Measurements from ENCODE around the gene ANKRD33B. TPM values are rescaled to one million over a fixed set of nuclear protein-coding genes. Genes with fewer than 3 reads are reported as not detected.

Gene ANKRD33B
- total and polyA plus RNA-seq, 9 of the 15 experiments (the other 6 are each of a cell fraction or from before 2014, with no cell fraction given): 0.10 to 1.7 (median 0.40) TPM

DNA sequence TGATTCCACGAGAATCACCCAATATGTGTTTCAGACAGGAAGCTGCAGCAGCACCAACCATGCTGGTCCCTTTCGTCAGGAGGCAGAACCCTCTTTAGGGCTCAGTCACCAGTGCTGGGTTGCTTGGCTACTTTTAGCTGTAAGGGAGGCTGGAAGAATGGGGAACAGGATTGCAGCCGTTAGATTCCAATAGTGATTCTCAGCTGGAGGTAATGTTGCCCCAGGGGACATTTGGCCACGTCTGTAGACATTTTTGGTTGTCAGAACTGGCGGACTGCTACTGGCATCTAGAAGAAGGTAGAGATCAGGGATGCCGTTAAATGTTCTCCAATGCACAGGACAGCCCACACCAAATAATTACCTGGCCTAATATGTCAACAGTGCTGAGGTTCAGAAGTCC, 81.8 kb downstream of the ANKRD33B start:
- H3K27me3 ChIP-seq (ENCODE audit: control insufficient read depth in 2 of 2, insufficient read depth in 2 of 2, low read length in 2 of 2): peaks cover 33 to 59% of the 10 kb centered on the region in 2 experiments
- ChIA-PET POLR2A (interaction anchor here (0.6 to 1.2 kb wide), 4 partner anchors 12 to 396 kb away, joined by 3 to 4 read pairs (median 3); partner anchors contain the start of gene ATPSCKMT), CTCF (ENCODE audit: low intra/inter-chr PET ratio) (no interaction called here)
- no peak overlapping the region for H2AFZ ChIP-seq (ENCODE audit: low read depth, low read length)
- H3K9me3 ChIP-seq (replicated peaks; ENCODE audit: control insufficient read depth, insufficient read depth, low read depth, low read length): no peaks in the 10 kb centered on the region
- H3K79me2 ChIP-seq (ENCODE audit: control insufficient read depth, insufficient read depth, low read length): no peaks in the 10 kb centered on the region
- H3K9me1 ChIP-seq (ENCODE audit: control insufficient read depth, insufficient read depth, low read length): no peaks in the 10 kb centered on the region
- no peak overlapping the region for H3K4me3 ChIP-seq
- intact Hi-C loops (cut with micrococcal nuclease) (no loop called here), in situ Hi-C loops (cut with MboI) (no loop called here)
- WGBS (ENCODE audit: insufficient coverage, low coverage, missing lambda C conversion rate): 6% methylated on average over 6 of the region's 6 CpGs
- H3K9ac ChIP-seq (ENCODE audit: insufficient read depth in 1 of 2, low read depth in 2 of 2, low read length in 2 of 2): no peak overlapping the region
- H4K20me1 ChIP-seq (replicated peaks; ENCODE audit: control insufficient read depth, insufficient read depth, low read length): no peaks in the 10 kb centered on the region
- no peak overlapping the region for H3K4me2 ChIP-seq (ENCODE audit: insufficient read depth, low read length)
- no TSS peak for BruUV-seq (replicated peaks)
- peaks cover 0 to 2% of the 10 kb centered on the region in 2 experiments; a peak in 1 of 5 replicates for H3K4me1 ChIP-seq (replicated peaks in 1 of 2; ENCODE audit: control insufficient read depth in 2 of 2, insufficient read depth in 2 of 2, low read length in 2 of 2)
- no peak overlapping the region for H3K27ac ChIP-seq (ENCODE audit: extremely low read depth, low read depth, low read length)
- ATAC-seq (no peak), DNase-seq (ENCODE audit: extremely low read depth in 1 of 4, low spot score in 3 of 4) (no peak), FAIRE-seq (no peak)
- H3K36me3 ChIP-seq (ENCODE audit: control insufficient read depth, insufficient read depth, low read length): no peaks in the 10 kb centered on the region
- TF ChIP-seq SREBF2 (CRISPR knock-in tag; IDR thresholded peaks at IDR 0.05): no peak
- no peak for TF ChIP-seq NR2C2 (CRISPR knock-in tag; IDR thresholded peaks at IDR 0.05)
- TF ChIP-seq NR2C2 (tag; IDR thresholded peaks at IDR 0.05): no peak
- no peak for TF ChIP-seq PHF21A (IDR thresholded peaks at IDR 0.05; ENCODE audit: borderline replicate concordance, low read depth)
- no peak for TF ChIP-seq FOXK1 (CRISPR knock-in tag; IDR thresholded peaks at IDR 0.05; ENCODE audit: borderline replicate concordance)
- no peak for TF ChIP-seq GABPA (tag; conservative IDR thresholded peaks at IDR 0.05; ENCODE audit: low read depth)
- no peak for TF ChIP-seq SRSF3 (IDR thresholded peaks at IDR 0.05; ENCODE audit: insufficient read depth, low read length)
- TF ChIP-seq TBP (optimal IDR thresholded peaks at IDR 0.05; ENCODE audit: low read depth, low read length): no peak
- TF ChIP-seq ZBED1 (IDR thresholded peaks at IDR 0.05): no peak
- no peak for TF ChIP-seq CTBP1 (IDR thresholded peaks at IDR 0.05; ENCODE audit: borderline replicate concordance)
- TF ChIP-seq RBBP5 (IDR thresholded peaks at IDR 0.05; ENCODE audit: borderline replicate concordance, insufficient read depth, low read length, poor library complexity, severe bottlenecking): no peak
- TF ChIP-seq, protein P1, sequence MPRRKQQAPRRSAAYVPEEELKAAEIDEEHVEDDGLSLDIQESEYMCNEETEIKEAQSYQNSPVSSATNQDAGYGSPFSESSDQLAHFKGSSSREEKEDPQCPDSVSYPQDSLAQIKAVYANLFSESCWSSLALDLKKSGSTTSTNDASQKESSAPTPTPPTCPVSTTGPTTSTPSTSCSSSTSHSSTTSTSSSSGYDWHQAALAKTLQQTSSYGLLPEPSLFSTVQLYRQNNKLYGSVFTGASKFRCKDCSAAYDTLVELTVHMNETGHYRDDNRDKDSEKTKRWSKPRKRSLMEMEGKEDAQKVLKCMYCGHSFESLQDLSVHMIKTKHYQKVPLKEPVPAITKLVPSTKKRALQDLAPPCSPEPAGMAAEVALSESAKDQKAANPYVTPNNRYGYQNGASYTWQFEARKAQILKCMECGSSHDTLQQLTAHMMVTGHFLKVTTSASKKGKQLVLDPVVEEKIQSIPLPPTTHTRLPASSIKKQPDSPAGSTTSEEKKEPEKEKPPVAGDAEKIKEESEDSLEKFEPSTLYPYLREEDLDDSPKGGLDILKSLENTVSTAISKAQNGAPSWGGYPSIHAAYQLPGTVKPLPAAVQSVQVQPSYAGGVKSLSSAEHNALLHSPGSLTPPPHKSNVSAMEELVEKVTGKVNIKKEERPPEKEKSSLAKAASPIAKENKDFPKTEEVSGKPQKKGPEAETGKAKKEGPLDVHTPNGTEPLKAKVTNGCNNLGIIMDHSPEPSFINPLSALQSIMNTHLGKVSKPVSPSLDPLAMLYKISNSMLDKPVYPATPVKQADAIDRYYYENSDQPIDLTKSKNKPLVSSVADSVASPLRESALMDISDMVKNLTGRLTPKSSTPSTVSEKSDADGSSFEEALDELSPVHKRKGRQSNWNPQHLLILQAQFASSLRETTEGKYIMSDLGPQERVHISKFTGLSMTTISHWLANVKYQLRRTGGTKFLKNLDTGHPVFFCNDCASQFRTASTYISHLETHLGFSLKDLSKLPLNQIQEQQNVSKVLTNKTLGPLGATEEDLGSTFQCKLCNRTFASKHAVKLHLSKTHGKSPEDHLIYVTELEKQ (CRISPR knock-in tag; IDR thresholded peaks at IDR 0.05): no peak
- no peak for TF ChIP-seq SMARCE1 (IDR thresholded peaks at IDR 0.05)
- no peak for TF ChIP-seq HINFP (tag; conservative IDR thresholded peaks at IDR 0.05; ENCODE audit: low read depth)
- no peak for TF ChIP-seq ZFP36 (IDR thresholded peaks at IDR 0.05; ENCODE audit: low read depth, low read length, partially characterized antibody)
- no peak for TF ChIP-seq GTF3C2 (IDR thresholded peaks at IDR 0.05; ENCODE audit: borderline replicate concordance, extremely low read depth, insufficient read length)

All from K562 (cell line).